ENCODE measurements around the gene BHLHE23.

GRCh38 chr20:62962221-62962879, 44.4 kb downstream of the BHLHE23 start:
- TF ChIP-seq EP300 (IDR thresholded peaks at IDR 0.05; ENCODE audit: borderline replicate concordance), result no peak
- no peak for TF ChIP-seq MAX (IDR thresholded peaks at IDR 0.05)
- TF ChIP-seq REST (IDR thresholded peaks at IDR 0.05; ENCODE audit: low read depth), result no peak
